GM18507 (cell line): ENCODE data around the gene CCL25.
"Not testable (repeated sequence)": the region's sequence is repeated elsewhere in the genome, so short reads cannot be mapped to it uniquely, and the experiment has no call there.

Experiments
- DNase-seq: peaks from one replicate; pipeline ENCODE4 v3.0.0; 2011; ENCODE audit warnings: low read depth; ENCODE audit not compliant: insufficient read length; ENCODE audit errors: extremely low spot score
- FAIRE-seq: peaks from 2 replicates; lab custom pipeline; 2011; peaks lifted over from hg19 to GRCh38; lab: Jason Lieb, UNC

The CCL25 gene

GRCh38 chr19:8081569-8082550 is 29.3 kb downstream of the CCL25 start:
- DNase-seq (no peak), FAIRE-seq (no peak)

GRCh38 chr19:8083141-8083540 is 30.6 kb downstream of the CCL25 start:
- FAIRE-seq = no peak
- no peak for DNase-seq

- no peak for DNase-seq
- no peak for FAIRE-seq
These were observed 31.6 kb downstream of the CCL25 start for GRCh38 chr19:8084152-8084551.

GRCh38 chr19:8085598-8086408 is 33.2 kb downstream of the CCL25 start:
- FAIRE-seq (no peak), DNase-seq (no peak)

- FAIRE-seq = no peak
- DNase-seq = no peak
These were observed 34.3 kb downstream of the CCL25 start for GRCh38 chr19:8086849-8087248.

GRCh38 chr19:8087876-8088275 is 35.3 kb downstream of the CCL25 start:
- DNase-seq (no peak), FAIRE-seq (no peak)

- DNase-seq = no peak
- no peak for FAIRE-seq
These were observed 36.4 kb downstream of the CCL25 start for GRCh38 chr19:8088752-8089663.

GRCh38 chr19:8089664-8090601 is 37.4 kb downstream of the CCL25 start:
- no peak for FAIRE-seq
- DNase-seq = no peak

- no peak for DNase-seq
- FAIRE-seq = no peak
These were observed 38.4 kb downstream of the CCL25 start for GRCh38 chr19:8090950-8091349.

GRCh38 chr19:8093740-8094139 is 41.2 kb downstream of the CCL25 start:
- FAIRE-seq (no peak), DNase-seq (no peak)

GRCh38 chr19:8094336-8094735 is 41.8 kb downstream of the CCL25 start:
- DNase-seq (no peak), FAIRE-seq (no peak)

GRCh38 chr19:8095354-8095886 is 42.9 kb downstream of the CCL25 start:
- FAIRE-seq (no peak), DNase-seq (no peak)

GRCh38 chr19:8096071-8096470 is 43.5 kb downstream of the CCL25 start:
- FAIRE-seq = no peak
- DNase-seq = no peak

- FAIRE-seq (no peak), DNase-seq (no peak)
These were observed 44.6 kb downstream of the CCL25 start for GRCh38 chr19:8097198-8097597.

GRCh38 chr19:8097681-8098567 is 45.4 kb downstream of the CCL25 start:
- no peak for FAIRE-seq
- DNase-seq = no peak

GRCh38 chr19:8101311-8101710 is 48.8 kb downstream of the CCL25 start:
- FAIRE-seq = no peak
- DNase-seq = no peak

GRCh38 chr19:8101910-8102309 is 49.4 kb downstream of the CCL25 start:
- not testable (repeated sequence) for FAIRE-seq, DNase-seq
